Activated effector memory CD4-positive, alpha-beta T cell treated with anti-CD3 and anti-CD28 coated beads, Interleukin-2, amount 50 U/mL, for 16 hours (primary cell): ENCODE measurements around the gene SORCS2.

Experiments used
- DNase-seq: peaks from one replicate; pipeline ENCODE4 v3.0.0-alpha.2; 2020

SORCS2 gene

GRCh38 chr4:7709431-7709830 lies 517.1 kb downstream of the SORCS2 start:
- DNase-seq, result no peak

GRCh38 chr4:7710126-7710525 lies 517.8 kb downstream of the SORCS2 start:
- DNase-seq, result no peak

- no peak for DNase-seq
Measured at GRCh38 chr4:7710576-7711306, 518.4 kb downstream of the SORCS2 start.

- no peak for DNase-seq
Measured at GRCh38 chr4:7711307-7711963, 519.1 kb downstream of the SORCS2 start.

- no peak for DNase-seq
Measured at GRCh38 chr4:7712021-7712671, 519.8 kb downstream of the SORCS2 start.

GRCh38 chr4:7713757-7714156 lies 521.4 kb downstream of the SORCS2 start:
- no peak for DNase-seq

- DNase-seq, result no peak
Measured at GRCh38 chr4:7714176-7714575, 521.8 kb downstream of the SORCS2 start.

GRCh38 chr4:7714738-7715137 lies 522.4 kb downstream of the SORCS2 start:
- DNase-seq, result no peak

- DNase-seq, result no peak
Measured at GRCh38 chr4:7715271-7716009, 523.1 kb downstream of the SORCS2 start.

GRCh38 chr4:7716010-7716721 lies 523.8 kb downstream of the SORCS2 start:
- DNase-seq, result no peak

GRCh38 chr4:7717161-7717560 lies 524.8 kb downstream of the SORCS2 start:
- DNase-seq, result no peak

- DNase-seq, result no peak
Measured at GRCh38 chr4:7717946-7718490, 525.7 kb downstream of the SORCS2 start.

- DNase-seq, result peak; percentile 84
Measured at GRCh38 chr4:7719354-7720174, 527.2 kb downstream of the SORCS2 start.

- DNase-seq, result no peak
Measured at GRCh38 chr4:7721984-7722551, 529.7 kb downstream of the SORCS2 start.

GRCh38 chr4:7722766-7723387 lies 530.5 kb downstream of the SORCS2 start:
- no peak for DNase-seq

- no peak for DNase-seq
Measured at GRCh38 chr4:7723625-7724024, 531.3 kb downstream of the SORCS2 start.

GRCh38 chr4:7725951-7726350 lies 533.6 kb downstream of the SORCS2 start:
- DNase-seq, result no peak

- no peak for DNase-seq
Measured at GRCh38 chr4:7726665-7727413, 534.5 kb downstream of the SORCS2 start.

- no peak for DNase-seq
Measured at GRCh38 chr4:7727749-7728148, 535.4 kb downstream of the SORCS2 start.

- DNase-seq, result no peak
Measured at GRCh38 chr4:7731437-7731836, 539.1 kb downstream of the SORCS2 start.
